ENCODE data around the gene TTLL5. TPM values are rescaled to one million over a fixed set of nuclear protein-coding genes. Genes with fewer than 3 reads are reported as not detected.

The TTLL5 gene
- total RNA-seq, 1 donor, result 29.5 TPM

DNA sequence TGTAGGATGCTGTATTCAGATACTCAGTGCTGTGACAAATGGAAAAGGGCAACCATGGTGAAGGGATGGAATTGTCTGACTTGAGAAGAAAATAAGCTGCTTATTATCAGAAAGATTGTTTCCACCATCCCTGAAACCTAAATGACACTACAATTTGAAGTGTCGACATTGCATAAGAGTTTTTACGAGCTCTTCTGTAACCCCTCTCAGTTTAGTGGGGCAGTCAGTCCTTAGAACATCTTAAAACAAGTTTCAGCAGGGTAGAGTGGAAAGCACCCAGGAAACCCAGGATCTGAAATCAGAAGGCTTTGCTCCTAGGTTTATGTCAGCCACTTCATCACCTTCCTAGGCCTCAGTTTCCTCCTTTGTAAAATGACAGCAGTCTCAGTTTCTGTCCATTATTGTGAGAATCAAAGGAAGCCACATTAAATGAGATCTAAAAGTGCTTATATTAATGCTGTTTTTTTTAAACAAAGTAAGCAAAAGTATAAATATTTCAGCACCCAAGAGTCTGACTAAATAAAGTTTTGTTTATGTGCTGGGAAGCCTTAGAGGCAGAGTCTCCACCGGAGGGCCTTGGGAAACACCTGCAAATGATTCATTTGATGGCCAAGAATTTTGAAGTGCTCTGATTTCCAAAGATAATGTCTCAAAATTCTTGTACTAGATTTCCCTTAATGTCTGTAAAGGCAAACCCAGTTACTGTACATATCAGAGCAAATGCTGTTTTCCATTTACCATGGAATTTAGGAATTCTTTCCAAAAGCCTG lies 326.3 kb downstream of the TTLL5 start:
- no peak for DNase-seq (ENCODE audit: low read depth)
- no peak overlapping the region for H3K4me3 ChIP-seq (ENCODE audit: low read depth, low read length)
- TF ChIP-seq, protein P1, sequence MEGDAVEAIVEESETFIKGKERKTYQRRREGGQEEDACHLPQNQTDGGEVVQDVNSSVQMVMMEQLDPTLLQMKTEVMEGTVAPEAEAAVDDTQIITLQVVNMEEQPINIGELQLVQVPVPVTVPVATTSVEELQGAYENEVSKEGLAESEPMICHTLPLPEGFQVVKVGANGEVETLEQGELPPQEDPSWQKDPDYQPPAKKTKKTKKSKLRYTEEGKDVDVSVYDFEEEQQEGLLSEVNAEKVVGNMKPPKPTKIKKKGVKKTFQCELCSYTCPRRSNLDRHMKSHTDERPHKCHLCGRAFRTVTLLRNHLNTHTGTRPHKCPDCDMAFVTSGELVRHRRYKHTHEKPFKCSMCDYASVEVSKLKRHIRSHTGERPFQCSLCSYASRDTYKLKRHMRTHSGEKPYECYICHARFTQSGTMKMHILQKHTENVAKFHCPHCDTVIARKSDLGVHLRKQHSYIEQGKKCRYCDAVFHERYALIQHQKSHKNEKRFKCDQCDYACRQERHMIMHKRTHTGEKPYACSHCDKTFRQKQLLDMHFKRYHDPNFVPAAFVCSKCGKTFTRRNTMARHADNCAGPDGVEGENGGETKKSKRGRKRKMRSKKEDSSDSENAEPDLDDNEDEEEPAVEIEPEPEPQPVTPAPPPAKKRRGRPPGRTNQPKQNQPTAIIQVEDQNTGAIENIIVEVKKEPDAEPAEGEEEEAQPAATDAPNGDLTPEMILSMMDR (IDR thresholded peaks at IDR 0.05; ENCODE audit: insufficient read depth, low read length), result no peak

DNA sequence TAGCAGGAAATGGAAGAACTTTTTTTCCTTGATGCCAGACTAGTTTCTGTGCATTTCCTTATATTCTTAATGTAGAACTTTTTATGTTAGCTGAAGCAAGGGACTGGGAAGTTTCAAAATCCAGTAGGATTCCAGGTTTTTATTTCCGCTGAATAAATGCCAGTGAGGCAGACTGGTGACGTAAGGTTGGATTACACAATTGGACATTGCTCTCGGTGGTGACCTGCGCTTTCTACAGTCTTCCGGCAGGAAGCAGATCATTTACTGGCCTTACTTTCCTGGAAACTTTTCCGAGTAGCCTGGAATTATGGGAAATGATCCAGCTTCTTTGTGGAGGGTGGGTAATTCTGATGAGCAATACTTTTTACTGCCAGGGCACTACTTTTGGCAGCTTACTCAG lies 328.1 kb downstream of the TTLL5 start:
- H3K4me3 ChIP-seq (ENCODE audit: low read depth, low read length), result no peak overlapping the region
- TF ChIP-seq, protein P1 (IDR thresholded peaks at IDR 0.05; ENCODE audit: insufficient read depth, low read length), result no peak
- peak; percentile 97 for DNase-seq (ENCODE audit: low read depth)

DNA sequence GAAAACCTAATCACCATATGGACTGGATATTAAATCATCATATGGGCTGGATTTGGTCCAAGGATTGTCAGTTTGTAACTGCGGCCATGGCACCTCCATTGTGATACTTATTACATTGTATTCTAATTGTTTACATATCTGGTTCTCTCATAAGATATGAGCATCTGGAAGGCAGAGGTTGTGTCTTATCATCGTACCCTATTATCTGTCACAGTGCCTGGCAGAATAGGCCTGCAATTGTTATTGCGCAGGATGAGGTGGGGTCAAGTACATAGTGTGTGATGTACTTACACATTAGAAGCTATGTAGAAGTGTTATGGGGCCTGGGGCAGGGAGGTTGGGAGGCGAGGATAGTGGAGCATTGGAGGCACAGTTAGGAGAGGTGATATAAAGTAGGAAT lies 329.3 kb downstream of the TTLL5 start:
- no peak for DNase-seq (ENCODE audit: low read depth)
- TF ChIP-seq, protein P1 (IDR thresholded peaks at IDR 0.05; ENCODE audit: insufficient read depth, low read length), result no peak

DNA sequence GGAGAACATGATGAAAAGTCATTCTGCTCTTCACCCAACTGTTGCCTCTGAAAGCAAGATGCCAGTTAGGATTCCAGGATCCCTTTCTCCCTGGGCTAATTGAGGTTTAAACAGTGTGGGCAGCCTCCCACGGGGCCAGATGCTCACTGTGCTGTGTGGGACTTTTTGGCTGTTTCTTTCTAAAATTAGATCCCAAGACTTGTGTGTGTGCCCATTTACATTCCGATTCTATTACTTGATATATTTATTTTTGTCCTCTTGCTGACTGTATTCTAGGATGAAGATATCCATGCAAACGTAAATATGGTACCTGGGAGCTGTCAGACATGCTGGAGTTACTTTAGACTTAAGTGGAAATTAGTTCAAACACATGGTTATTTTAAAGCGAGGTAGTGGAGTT lies 330.7 kb downstream of the TTLL5 start:
- H3K4me3 ChIP-seq (ENCODE audit: low read depth, low read length), result no peak overlapping the region
- peak; percentile 53 for DNase-seq (ENCODE audit: low read depth)
- TF ChIP-seq, protein P1 (IDR thresholded peaks at IDR 0.05; ENCODE audit: insufficient read depth, low read length), result no peak

More for the DNA sequence above, 329.3 kb downstream of the TTLL5 start:
- H3K4me3 ChIP-seq (ENCODE audit: low read depth, low read length), result no peak overlapping the region

DNA sequence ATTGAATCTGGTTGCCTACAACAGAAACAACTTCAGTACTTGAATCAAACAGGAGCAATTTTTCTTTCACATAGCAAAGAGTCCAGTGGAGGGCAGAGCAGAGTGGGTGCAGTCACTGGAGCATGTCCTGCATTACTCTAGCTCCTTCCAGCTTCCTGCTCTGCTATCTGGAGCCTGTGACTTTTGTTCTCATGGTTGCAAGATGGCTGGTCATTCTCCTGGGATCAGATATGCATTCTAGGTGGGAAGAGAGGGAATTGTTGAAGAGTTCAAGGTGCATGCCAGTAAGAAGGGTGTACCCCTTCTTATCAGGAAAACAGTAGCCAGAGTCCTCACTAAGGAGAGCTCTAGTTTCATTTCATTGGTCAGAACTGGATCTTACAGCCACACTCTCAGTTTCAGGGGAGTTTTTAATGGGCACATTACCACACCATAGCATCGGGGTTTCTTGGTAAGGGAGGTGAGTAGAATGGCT lies 332.6 kb downstream of the TTLL5 start:
- TF ChIP-seq, protein P1 (IDR thresholded peaks at IDR 0.05; ENCODE audit: insufficient read depth, low read length), result no peak

DNA sequence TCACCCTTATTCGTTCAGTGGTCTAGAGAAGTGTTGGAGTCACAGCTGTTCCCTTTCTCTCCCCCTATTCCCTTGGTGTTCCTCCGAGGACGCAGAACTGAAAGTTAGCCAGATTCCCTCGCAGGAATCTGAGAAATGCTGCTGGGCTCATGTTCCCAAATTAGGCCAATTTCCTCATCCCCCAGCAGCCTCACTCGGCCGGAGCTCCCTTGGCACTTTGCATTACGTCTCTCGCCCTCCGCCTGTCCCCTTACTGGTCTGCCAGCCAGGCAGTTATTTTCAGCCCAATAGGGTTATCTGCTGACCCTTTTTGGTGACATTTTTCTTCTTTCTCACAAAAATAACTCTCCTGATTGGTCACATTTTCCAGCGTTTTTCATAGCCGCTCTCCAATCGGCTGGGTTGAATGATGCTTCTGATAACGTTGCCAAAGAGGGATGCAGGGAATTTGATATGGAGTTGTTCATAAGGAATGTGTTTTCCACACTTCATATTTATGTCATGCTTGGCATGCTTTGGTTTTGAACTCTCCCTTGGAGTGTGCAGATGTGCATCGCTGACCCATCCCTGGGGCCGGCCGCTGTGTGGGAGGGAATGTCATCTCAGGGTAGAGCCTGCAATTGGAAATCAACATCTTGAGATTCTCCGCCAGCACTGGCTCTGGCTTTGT lies 334.5 kb downstream of the TTLL5 start:
- TF ChIP-seq, protein P1 (IDR thresholded peaks at IDR 0.05; ENCODE audit: insufficient read depth, low read length), result no peak
- no peak overlapping the region for H3K4me3 ChIP-seq (ENCODE audit: low read depth, low read length)
- DNase-seq (ENCODE audit: low read depth), result peak; percentile 84

More for the DNA sequence above, 332.6 kb downstream of the TTLL5 start:
- no peak overlapping the region for H3K4me3 ChIP-seq (ENCODE audit: low read depth, low read length)
- DNase-seq (ENCODE audit: low read depth), result no peak

Data from fibroblast of the aortic adventitia (primary cell).